WERI-Rb-1 (cell line): ENCODE results near the gene DENND2A.
A peak's percentile ranks its signal among the peaks of the same experiment; 100 is the strongest.

Source experiments
- DNase-seq: peaks from one replicate; pipeline ENCODE4 v3.0.0-alpha.2; 2020
- H3K27ac ChIP-seq: fragments of 250-450 bp; sonication (Bioruptor Pico); 2 replicates; pipeline ENCODE4 v1.5.1; 2020; ENCODE audit warnings: mild to moderate bottlenecking, moderate library complexity
- H3K27me3 ChIP-seq: fragments of 250-450 bp; sonication (Bioruptor Pico); 2 replicates; pipeline ENCODE4 v1.5.1; 2021; ENCODE audit warnings: mild to moderate bottlenecking, low read depth, moderate library complexity; ENCODE audit not compliant: insufficient read depth, severe bottlenecking
- H3K36me3 ChIP-seq: fragments of 250-450 bp; sonication (Bioruptor Pico); 2 replicates; pipeline ENCODE4 v1.5.1; 2020; ENCODE audit warnings: mild to moderate bottlenecking, moderate library complexity
- H3K4me3 ChIP-seq: 2 replicates; pipeline ENCODE4 v1.5.1; 2011; ENCODE audit warnings: low read depth, mild to moderate bottlenecking, control low read depth, low read length
- H3K9me3 ChIP-seq: fragments of 250-450 bp; sonication (Bioruptor Pico); 2 replicates; pipeline ENCODE4 v1.5.1; 2021; ENCODE audit warnings: mild to moderate bottlenecking, moderate library complexity; ENCODE audit not compliant: severe bottlenecking
- CTCF ChIP-seq: IDR thresholded peaks from 2 replicates; pipeline ENCODE4 v1.5.1; 2011; ENCODE audit warnings: low read depth, mild to moderate bottlenecking, control low read depth, inconsistent platforms, low read length

The DENND2A gene

GRCh38 chr7:140638173-140638791 lies 2.3 kb downstream of the DENND2A start:
- H3K36me3 ChIP-seq: peaks cover 27% of the 10 kb centered on the region
- no peak overlapping the region for H3K27ac ChIP-seq
- DNase-seq: peak; percentile 30
- H3K9me3 ChIP-seq: no peaks in the 10 kb centered on the region
- H3K4me3 ChIP-seq: no peak overlapping the region
- H3K27me3 ChIP-seq: no peaks in the 10 kb centered on the region
- no peak for TF ChIP-seq CTCF

- TF ChIP-seq CTCF: no peak
- H3K36me3 ChIP-seq: peaks cover 27% of the 10 kb centered on the region
- no peak for DNase-seq
- H3K9me3 ChIP-seq: no peaks in the 10 kb centered on the region
- no peaks in the 10 kb centered on the region for H3K27me3 ChIP-seq
- no peak overlapping the region for H3K4me3 ChIP-seq
- no peak overlapping the region for H3K27ac ChIP-seq
Observed at GRCh38 chr7:140637400-140637799, 3.2 kb downstream of the DENND2A start.

- H3K27ac ChIP-seq: no peak overlapping the region
Observed at GRCh38 chr7:140635816-140636215, 4.8 kb downstream of the DENND2A start.

GRCh38 chr7:140635345-140635744 lies 5.3 kb downstream of the DENND2A start:
- H3K27ac ChIP-seq: no peak overlapping the region

More at GRCh38 chr7:140635816-140636215, 4.8 kb downstream of the DENND2A start:
- Histone ChIP-seq H3K4me3 (no peak overlapping the region), H3K36me3 (peaks cover 28% of the 10 kb centered on the region), H3K9me3 (no peaks in the 10 kb centered on the region), H3K27me3 (no peaks in the 10 kb centered on the region)
- DNase-seq: no peak
- no peak for TF ChIP-seq CTCF

GRCh38 chr7:140631602-140632001 lies 9.0 kb downstream of the DENND2A start:
- H3K27ac ChIP-seq: no peak overlapping the region
- H3K36me3 ChIP-seq: peaks cover 9% of the 10 kb centered on the region
- DNase-seq: no peak
- H3K4me3 ChIP-seq: no peak overlapping the region
- H3K27me3 ChIP-seq: no peaks in the 10 kb centered on the region
- no peak for TF ChIP-seq CTCF
- H3K9me3 ChIP-seq: no peaks in the 10 kb centered on the region

More at GRCh38 chr7:140635345-140635744, 5.3 kb downstream of the DENND2A start:
- TF ChIP-seq CTCF: no peak
- DNase-seq: no peak
- no peak overlapping the region for H3K4me3 ChIP-seq
- no peaks in the 10 kb centered on the region for H3K9me3 ChIP-seq
- no peaks in the 10 kb centered on the region for H3K27me3 ChIP-seq
- H3K36me3 ChIP-seq: peaks cover 30% of the 10 kb centered on the region

GRCh38 chr7:140631021-140631420 lies 9.6 kb downstream of the DENND2A start:
- no peak for TF ChIP-seq CTCF
- DNase-seq: no peak
- Histone ChIP-seq H3K36me3 (peaks cover 9% of the 10 kb centered on the region), H3K27ac (no peak overlapping the region), H3K4me3 (no peak overlapping the region), H3K9me3 (no peaks in the 10 kb centered on the region), H3K27me3 (no peaks in the 10 kb centered on the region)
